Measurements from ENCODE around the gene PLAGL2. TPM values are rescaled to one million over a fixed set of nuclear protein-coding genes. Genes with fewer than 3 reads are reported as not detected.

The PLAGL2 gene
- total and polyA plus RNA-seq, 4 donors = 1.3 to 7.2 (median 1.6) TPM

DNA sequence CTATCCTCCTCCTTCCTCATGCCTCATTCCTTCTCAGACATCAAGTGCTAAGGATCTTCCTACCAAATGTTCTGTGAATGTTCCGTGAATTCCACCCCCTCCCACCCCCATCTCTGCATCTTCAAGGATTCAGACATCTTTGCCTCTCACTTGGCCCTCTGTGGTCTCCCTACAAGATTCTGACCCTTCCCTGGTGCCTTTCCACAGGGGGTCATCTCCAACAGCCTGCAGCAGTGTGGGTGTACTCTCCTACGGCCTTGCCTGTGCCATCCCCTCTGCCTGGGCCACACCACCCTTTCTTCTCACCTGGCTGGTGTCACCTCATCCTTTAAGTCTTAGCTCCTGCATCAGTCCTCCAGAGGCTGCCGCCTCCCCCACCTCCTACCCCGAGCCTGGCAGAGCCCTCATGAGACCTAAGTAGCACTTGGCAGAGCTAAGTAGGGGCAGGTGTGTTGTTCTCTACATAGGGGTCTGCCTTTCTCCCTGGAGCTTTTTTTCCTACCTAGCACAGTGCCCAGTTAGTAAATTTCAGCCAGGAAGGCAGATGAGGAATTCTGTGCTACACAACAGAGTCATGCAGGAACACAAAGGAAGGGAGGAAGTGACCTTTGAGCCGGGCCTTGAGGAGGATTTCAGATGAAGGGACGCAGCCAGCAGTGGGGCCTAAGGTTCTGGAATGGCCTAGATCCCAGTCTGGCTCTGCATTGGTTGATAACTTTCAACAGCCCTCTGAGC is 55.0 kb downstream of the PLAGL2 start:
- TF ChIP-seq NR2F2 (IDR thresholded peaks at IDR 0.05) (peak; percentile 77), FOXA2 (IDR thresholded peaks at IDR 0.05) (no peak)
- H3K9ac ChIP-seq (ENCODE audit: low read depth in 1 of 2, low read length in 2 of 2) = no peak overlapping the region
- WGBS = 87% methylated on average over 6 of the region's 6 CpGs
- peaks cover 5 to 52% (median 31%) of the 10 kb centered on the region in 4 donors for H3K36me3 ChIP-seq (ENCODE audit: control insufficient read depth in 4 of 4, insufficient read depth in 3 of 4, low read depth in 1 of 4, low read length in 3 of 4)
- H3K9me3 ChIP-seq (ENCODE audit: control insufficient read depth in 4 of 4, low read length in 3 of 4) = no peaks in the 10 kb centered on the region
- H3K4me3 ChIP-seq (ENCODE audit: low read depth in 1 of 3, low read length in 3 of 3) = no peak overlapping the region
- H3K4me1 ChIP-seq (ENCODE audit: control insufficient read depth in 4 of 4, insufficient read depth in 4 of 4, low read length in 3 of 4) = peaks cover 3 to 14% (median 11%) of the 10 kb centered on the region in 4 donors
- DNase-seq (ENCODE audit: low spot score) = no peak
- no peaks in the 10 kb centered on the region for H3K27me3 ChIP-seq (ENCODE audit: control insufficient read depth in 4 of 4, insufficient read depth in 4 of 4, low read length in 3 of 4)
- H3K27ac ChIP-seq (ENCODE audit: low read depth in 1 of 2, low read length in 2 of 2) = no peak overlapping the region

DNA sequence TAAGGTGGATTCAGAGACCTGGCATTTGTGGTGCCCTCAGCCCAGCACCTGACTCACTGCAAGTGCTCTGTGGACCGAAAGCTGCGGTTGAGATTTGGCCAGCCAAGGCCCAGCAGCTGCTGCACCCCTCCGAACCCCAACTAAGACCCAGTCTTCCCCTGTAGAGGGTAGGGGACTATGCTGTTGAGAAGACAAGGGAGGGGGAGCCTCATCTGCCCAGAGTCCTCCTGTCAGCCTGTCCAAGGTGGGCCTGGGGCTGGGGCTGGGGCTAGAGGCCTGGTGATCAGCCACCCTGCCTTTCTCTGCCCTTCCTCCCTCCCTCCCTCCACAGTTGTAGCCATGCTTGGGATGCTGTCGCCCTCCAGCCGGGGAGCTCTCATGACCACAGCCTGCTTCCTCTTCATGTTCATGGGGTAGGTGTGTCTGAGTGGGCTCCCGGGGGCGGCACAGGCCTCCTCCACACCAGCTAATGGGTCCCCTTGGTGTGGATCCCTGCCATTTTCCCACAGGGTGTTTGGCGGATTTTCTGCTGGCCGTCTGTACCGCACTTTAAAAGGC is 57.2 kb downstream of the PLAGL2 start:
- Histone ChIP-seq H3K9me3 (ENCODE audit: control insufficient read depth in 4 of 4, low read length in 3 of 4) (no peaks in the 10 kb centered on the region), H3K36me3 (ENCODE audit: control insufficient read depth in 4 of 4, insufficient read depth in 3 of 4, low read depth in 1 of 4, low read length in 3 of 4) (peaks cover 4 to 69% (median 41%) of the 10 kb centered on the region in 4 donors), H3K9ac (ENCODE audit: low read depth in 1 of 2, low read length in 2 of 2) (no peak overlapping the region), H3K4me3 (ENCODE audit: low read depth in 1 of 3, low read length in 3 of 3) (no peak overlapping the region), H3K27ac (ENCODE audit: low read depth in 1 of 2, low read length in 2 of 2) (no peak overlapping the region), H3K4me1 (ENCODE audit: control insufficient read depth in 4 of 4, insufficient read depth in 4 of 4, low read length in 3 of 4) (peaks cover 3 to 9% (median 7%) of the 10 kb centered on the region in 4 donors), H3K27me3 (ENCODE audit: control insufficient read depth in 4 of 4, insufficient read depth in 4 of 4, low read length in 3 of 4) (no peaks in the 10 kb centered on the region)
- DNase-seq (ENCODE audit: low spot score) = no peak
- TF ChIP-seq YY1 (IDR thresholded peaks at IDR 0.05) (no peak), HNF4A (conservative IDR thresholded peaks at IDR 0.05) (no peak), FOXA2 (IDR thresholded peaks at IDR 0.05) (no peak), RXRA (IDR thresholded peaks at IDR 0.05) (no peak), HNF4G (IDR thresholded peaks at IDR 0.05) (no peak)
- TF ChIP-seq, protein P1, sequence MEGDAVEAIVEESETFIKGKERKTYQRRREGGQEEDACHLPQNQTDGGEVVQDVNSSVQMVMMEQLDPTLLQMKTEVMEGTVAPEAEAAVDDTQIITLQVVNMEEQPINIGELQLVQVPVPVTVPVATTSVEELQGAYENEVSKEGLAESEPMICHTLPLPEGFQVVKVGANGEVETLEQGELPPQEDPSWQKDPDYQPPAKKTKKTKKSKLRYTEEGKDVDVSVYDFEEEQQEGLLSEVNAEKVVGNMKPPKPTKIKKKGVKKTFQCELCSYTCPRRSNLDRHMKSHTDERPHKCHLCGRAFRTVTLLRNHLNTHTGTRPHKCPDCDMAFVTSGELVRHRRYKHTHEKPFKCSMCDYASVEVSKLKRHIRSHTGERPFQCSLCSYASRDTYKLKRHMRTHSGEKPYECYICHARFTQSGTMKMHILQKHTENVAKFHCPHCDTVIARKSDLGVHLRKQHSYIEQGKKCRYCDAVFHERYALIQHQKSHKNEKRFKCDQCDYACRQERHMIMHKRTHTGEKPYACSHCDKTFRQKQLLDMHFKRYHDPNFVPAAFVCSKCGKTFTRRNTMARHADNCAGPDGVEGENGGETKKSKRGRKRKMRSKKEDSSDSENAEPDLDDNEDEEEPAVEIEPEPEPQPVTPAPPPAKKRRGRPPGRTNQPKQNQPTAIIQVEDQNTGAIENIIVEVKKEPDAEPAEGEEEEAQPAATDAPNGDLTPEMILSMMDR (IDR thresholded peaks at IDR 0.05; ENCODE audit: low read depth, low read length, missing input control) = no peak
- TF ChIP-seq, protein P2, sequence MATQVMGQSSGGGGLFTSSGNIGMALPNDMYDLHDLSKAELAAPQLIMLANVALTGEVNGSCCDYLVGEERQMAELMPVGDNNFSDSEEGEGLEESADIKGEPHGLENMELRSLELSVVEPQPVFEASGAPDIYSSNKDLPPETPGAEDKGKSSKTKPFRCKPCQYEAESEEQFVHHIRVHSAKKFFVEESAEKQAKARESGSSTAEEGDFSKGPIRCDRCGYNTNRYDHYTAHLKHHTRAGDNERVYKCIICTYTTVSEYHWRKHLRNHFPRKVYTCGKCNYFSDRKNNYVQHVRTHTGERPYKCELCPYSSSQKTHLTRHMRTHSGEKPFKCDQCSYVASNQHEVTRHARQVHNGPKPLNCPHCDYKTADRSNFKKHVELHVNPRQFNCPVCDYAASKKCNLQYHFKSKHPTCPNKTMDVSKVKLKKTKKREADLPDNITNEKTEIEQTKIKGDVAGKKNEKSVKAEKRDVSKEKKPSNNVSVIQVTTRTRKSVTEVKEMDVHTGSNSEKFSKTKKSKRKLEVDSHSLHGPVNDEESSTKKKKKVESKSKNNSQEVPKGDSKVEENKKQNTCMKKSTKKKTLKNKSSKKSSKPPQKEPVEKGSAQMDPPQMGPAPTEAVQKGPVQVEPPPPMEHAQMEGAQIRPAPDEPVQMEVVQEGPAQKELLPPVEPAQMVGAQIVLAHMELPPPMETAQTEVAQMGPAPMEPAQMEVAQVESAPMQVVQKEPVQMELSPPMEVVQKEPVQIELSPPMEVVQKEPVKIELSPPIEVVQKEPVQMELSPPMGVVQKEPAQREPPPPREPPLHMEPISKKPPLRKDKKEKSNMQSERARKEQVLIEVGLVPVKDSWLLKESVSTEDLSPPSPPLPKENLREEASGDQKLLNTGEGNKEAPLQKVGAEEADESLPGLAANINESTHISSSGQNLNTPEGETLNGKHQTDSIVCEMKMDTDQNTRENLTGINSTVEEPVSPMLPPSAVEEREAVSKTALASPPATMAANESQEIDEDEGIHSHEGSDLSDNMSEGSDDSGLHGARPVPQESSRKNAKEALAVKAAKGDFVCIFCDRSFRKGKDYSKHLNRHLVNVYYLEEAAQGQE (IDR thresholded peaks at IDR 0.05) = no peak
- WGBS = 97% methylated on average over 10 of the region's 10 CpGs

DNA sequence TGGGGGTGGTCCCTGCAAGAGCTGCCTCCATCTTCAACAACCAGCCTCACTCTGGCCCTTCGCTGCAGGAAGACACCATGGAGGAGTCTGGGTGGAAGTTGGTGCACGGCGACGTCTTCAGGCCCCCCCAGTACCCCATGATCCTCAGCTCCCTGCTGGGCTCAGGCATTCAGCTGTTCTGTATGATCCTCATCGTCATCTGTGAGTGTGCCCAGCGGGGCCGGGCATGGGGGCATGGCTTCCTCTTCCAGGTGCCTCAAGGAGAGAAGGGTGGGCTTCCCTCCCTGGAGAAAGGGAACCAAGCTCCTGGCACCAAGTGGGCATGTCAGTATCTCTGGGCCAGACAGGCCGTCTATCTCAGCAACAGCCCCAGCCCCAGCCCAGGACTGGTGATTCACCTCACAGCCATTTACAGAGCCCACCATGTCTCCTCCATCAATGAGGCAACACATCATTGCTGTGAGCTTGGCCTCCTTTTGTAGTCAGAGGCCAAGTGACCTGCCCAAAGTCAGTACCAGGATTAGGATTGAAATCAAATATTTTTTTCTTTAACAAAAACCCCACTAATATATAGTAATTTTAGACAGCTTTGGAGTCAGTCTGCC is 57.9 kb downstream of the PLAGL2 start:
- no peak overlapping the region for H3K9ac ChIP-seq (ENCODE audit: low read depth in 1 of 2, low read length in 2 of 2)
- no peak overlapping the region for H3K27ac ChIP-seq (ENCODE audit: low read depth in 1 of 2, low read length in 2 of 2)
- H3K4me3 ChIP-seq (ENCODE audit: low read depth in 1 of 3, low read length in 3 of 3) = no peak overlapping the region
- peaks cover 7 to 75% (median 47%) of the 10 kb centered on the region in 4 donors for H3K36me3 ChIP-seq (ENCODE audit: control insufficient read depth in 4 of 4, insufficient read depth in 3 of 4, low read depth in 1 of 4, low read length in 3 of 4)
- 93% methylated on average over 8 of the region's 8 CpGs for WGBS
- H3K27me3 ChIP-seq (ENCODE audit: control insufficient read depth in 4 of 4, insufficient read depth in 4 of 4, low read length in 3 of 4) = no peaks in the 10 kb centered on the region
- no peak for DNase-seq (ENCODE audit: low spot score)
- no peaks in the 10 kb centered on the region for H3K9me3 ChIP-seq (ENCODE audit: control insufficient read depth in 4 of 4, low read length in 3 of 4)
- H3K4me1 ChIP-seq (ENCODE audit: control insufficient read depth in 4 of 4, insufficient read depth in 4 of 4, low read length in 3 of 4) = peaks cover 0 to 2% (median 1%) of the 10 kb centered on the region in 4 donors
- TF ChIP-seq TAF1 (conservative IDR thresholded peaks at IDR 0.05) (no peak), GABPA (IDR thresholded peaks at IDR 0.05 in 1 of 2, conservative IDR thresholded peaks at IDR 0.05 in 1 of 2) (no peak), HNF4A (conservative IDR thresholded peaks at IDR 0.05) (no peak), JUND (IDR thresholded peaks at IDR 0.05) (no peak), FOXA1 (IDR thresholded peaks at IDR 0.05) (no peak), FOXA2 (IDR thresholded peaks at IDR 0.05) (no peak), RXRA (IDR thresholded peaks at IDR 0.05) (no peak)
- TF ChIP-seq, protein P3, sequence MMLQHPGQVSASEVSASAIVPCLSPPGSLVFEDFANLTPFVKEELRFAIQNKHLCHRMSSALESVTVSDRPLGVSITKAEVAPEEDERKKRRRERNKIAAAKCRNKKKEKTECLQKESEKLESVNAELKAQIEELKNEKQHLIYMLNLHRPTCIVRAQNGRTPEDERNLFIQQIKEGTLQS (IDR thresholded peaks at IDR 0.05) = no peak
- TF ChIP-seq, protein P2 (IDR thresholded peaks at IDR 0.05) = no peak
- TF ChIP-seq, protein P4, sequence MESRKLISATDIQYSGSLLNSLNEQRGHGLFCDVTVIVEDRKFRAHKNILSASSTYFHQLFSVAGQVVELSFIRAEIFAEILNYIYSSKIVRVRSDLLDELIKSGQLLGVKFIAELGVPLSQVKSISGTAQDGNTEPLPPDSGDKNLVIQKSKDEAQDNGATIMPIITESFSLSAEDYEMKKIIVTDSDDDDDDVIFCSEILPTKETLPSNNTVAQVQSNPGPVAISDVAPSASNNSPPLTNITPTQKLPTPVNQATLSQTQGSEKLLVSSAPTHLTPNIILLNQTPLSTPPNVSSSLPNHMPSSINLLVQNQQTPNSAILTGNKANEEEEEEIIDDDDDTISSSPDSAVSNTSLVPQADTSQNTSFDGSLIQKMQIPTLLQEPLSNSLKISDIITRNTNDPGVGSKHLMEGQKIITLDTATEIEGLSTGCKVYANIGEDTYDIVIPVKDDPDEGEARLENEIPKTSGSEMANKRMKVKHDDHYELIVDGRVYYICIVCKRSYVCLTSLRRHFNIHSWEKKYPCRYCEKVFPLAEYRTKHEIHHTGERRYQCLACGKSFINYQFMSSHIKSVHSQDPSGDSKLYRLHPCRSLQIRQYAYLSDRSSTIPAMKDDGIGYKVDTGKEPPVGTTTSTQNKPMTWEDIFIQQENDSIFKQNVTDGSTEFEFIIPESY (IDR thresholded peaks at IDR 0.05) = no peak
